ENCODE data around the gene QSOX2.

The QSOX2 gene

DNA sequence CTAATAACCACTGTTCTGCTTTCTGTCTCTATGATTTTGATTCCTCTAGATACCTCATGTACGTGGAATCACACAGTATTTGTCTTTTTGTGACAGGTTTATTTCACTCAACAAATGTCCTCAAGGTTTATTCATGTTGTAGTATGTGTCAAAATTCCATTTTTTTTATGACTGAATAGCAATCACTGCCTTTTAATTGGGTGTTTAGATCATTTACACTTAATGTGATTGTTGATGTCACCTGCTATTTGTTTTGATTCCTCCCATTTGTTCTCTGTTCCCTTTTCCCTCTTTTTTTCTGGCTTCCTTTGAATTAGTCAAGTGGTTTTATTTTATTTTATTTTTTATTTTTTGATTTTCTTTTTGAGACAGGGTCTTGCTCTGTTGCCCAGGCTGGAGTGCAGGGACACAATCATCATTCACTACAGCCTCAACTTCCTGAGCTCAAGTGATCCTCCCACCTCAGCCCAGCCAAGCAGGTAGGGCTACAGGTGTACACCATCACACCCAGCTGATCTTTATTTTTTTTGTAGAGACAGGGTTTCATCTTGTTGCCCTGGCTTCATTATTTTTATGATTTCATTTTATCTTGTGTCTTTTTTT, 82.3 kb downstream of the QSOX2 start:
- FAIRE-seq: no peak

DNA sequence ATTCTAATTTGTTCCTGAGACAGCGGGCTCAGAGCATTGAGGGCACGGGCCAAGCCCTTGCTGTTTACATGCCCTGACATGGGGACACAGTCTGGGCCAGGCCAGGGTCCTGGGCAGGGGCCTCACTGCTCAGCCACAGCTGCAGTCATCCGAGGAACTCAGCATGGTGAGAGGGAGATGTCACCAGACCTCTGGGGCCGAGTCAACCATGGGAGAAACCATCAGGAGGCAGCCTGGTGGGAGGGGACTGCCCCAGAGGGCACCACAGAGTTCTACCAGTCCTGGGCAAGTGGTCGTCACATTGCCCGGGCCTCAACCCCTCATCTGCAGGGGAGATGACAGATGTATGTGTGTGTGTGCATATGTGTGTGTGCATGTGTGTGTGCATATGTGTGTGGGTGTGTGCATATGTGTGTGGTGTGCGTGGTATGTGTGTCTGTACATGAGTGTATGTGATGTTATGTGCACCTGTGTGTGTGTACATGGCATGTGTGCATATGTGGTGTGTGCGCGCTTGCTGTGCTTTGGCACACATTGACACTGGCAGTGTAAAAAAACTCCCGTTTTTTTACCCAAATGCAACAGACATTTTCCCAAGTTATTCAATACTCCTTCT, 84.5 kb downstream of the QSOX2 start:
- no peak for FAIRE-seq

DNA sequence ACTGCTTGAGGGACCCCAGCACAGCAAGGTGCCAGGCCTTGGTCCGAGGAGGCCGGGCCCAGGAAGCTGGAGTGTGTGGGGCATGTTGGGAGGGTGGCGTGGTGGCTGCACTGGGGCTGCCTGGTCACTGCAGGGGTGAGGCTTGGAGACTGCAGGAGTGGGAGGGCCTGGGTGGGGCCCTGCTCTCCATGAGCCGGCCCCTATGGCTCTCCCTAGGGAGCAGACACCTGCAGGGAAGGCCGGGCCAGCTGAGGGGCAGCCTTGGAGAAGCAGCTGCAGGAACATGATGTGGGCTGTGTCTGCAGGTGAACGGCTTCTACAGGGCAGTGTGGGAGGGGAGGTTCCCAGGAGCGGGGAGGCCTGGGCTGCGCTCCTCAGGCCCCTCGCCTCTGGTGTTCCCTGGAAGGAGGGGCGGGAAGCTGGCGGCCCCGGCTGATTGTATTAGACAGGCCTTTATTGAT, 85.2 kb downstream of the QSOX2 start:
- no peak for FAIRE-seq

DNA sequence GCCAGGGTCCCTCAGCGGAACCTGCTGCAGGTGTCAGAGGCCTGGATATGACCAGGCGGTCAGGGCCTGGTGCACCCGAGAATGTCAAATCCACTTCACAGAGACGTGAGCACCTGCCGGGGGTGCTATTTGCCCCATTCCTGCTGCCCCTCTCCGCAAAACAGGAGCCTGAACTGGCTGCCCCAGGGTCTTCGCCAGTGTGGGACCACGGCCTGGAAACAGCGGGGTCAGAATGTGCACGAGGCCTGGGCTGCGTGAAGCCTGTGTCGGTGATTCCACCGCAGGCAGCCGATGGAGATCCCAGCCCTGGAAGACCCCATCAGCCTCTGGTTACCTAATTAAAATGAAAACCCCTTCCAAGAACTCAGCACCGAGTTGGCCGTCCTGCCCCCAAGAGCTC, 85.8 kb downstream of the QSOX2 start:
- no peak for FAIRE-seq

DNA sequence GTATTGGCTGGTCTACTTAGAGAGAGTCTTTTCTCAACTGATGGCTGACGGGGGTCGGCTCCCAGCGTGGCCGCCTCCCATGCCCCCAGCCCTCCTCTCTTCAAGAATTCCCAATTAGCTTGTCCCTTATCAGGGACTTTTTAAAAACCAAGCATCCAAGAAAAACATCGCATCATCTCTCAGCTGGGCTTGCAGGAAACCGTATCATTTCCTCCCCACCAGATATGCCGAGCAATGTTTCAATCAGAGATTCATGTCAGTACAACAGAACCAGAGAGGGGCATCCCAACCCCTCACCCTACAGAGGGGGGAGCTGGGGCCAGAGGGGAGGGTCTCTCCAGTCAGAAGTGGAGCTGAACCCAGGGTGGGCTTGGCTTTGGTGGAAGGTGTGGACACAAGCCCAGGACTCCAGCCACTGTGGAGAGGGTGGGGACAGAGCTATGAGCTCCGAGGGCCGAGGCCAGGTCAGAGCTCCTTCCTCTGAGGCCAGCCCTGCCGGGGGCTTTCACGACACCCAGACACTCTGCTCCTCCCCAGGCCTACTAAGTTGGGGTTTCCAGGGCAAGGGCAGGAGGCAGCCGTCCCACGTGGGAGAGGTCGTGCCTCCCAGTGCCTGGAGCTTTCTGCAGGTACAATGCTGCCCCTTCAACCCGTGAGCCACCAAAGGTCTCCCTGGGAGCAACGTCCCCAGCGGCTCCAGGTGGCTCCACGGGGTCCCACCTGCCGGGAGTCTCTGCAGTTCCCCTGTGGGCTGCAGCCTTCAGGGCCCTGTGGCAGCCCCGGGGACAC, 87.9 kb downstream of the QSOX2 start:
- FAIRE-seq: no peak

All from G401.6 (cell line).